ENCODE data around the gene MSH3.
"Not testable (repeated sequence)": the region's sequence is repeated elsewhere in the genome, so short reads cannot be mapped to it uniquely, and the experiment has no call there.

Gene MSH3

GRCh38 chr5:80711216-80711615, 56.8 kb downstream of the MSH3 start:
- DNase-seq, result no peak

- DNase-seq, result peak; percentile 0 to 30
Observed at GRCh38 chr5:80711938-80712337, 57.5 kb downstream of the MSH3 start.

GRCh38 chr5:80712919-80713318, 58.5 kb downstream of the MSH3 start:
- DNase-seq, result no peak

- no peak for DNase-seq
Observed at GRCh38 chr5:80713631-80714030, 59.2 kb downstream of the MSH3 start.

- no peak for DNase-seq
Observed at GRCh38 chr5:80714570-80715298, 60.3 kb downstream of the MSH3 start.

- no peak for DNase-seq
Observed at GRCh38 chr5:80715887-80716286, 61.4 kb downstream of the MSH3 start.

GRCh38 chr5:80720181-80720580, 65.7 kb downstream of the MSH3 start:
- no peak for DNase-seq

GRCh38 chr5:80722916-80723315, 68.5 kb downstream of the MSH3 start:
- DNase-seq, result no peak

GRCh38 chr5:80725446-80725845, 71.0 kb downstream of the MSH3 start:
- no peak for DNase-seq

GRCh38 chr5:80736730-80737129, 82.3 kb downstream of the MSH3 start:
- no peak for DNase-seq

- DNase-seq, result no peak
Observed at GRCh38 chr5:80738466-80738865, 84.0 kb downstream of the MSH3 start.

GRCh38 chr5:80739057-80739456, 84.6 kb downstream of the MSH3 start:
- no peak for DNase-seq

GRCh38 chr5:80739496-80739895, 85.0 kb downstream of the MSH3 start:
- DNase-seq, result no peak

GRCh38 chr5:80739898-80740297, 85.4 kb downstream of the MSH3 start:
- no peak for DNase-seq

GRCh38 chr5:80740488-80740887, 86.0 kb downstream of the MSH3 start:
- DNase-seq, result not testable (repeated sequence)

- DNase-seq, result no peak
Observed at GRCh38 chr5:80740999-80741398, 86.5 kb downstream of the MSH3 start.

GRCh38 chr5:80744149-80744548, 89.7 kb downstream of the MSH3 start:
- no peak for DNase-seq

GRCh38 chr5:80745490-80745889, 91.0 kb downstream of the MSH3 start:
- DNase-seq, result no peak

GRCh38 chr5:80747922-80748321, 93.5 kb downstream of the MSH3 start:
- no peak for DNase-seq

- DNase-seq, result no peak
Observed at GRCh38 chr5:80752427-80752826, 98.0 kb downstream of the MSH3 start.

GRCh38 chr5:80753712-80754111, 99.3 kb downstream of the MSH3 start:
- DNase-seq, result no peak

- no peak for DNase-seq
Observed at GRCh38 chr5:80754900-80755299, 100.4 kb downstream of the MSH3 start.

- no peak for DNase-seq
Observed at GRCh38 chr5:80755626-80756025, 101.2 kb downstream of the MSH3 start.

- DNase-seq, result no peak
Observed at GRCh38 chr5:80756292-80756691, 101.8 kb downstream of the MSH3 start.

GRCh38 chr5:80757290-80757689, 102.8 kb downstream of the MSH3 start:
- DNase-seq, result no peak

Measured in NCI-H1930 (cell line).